Mammary epithelial cell (primary cell): ENCODE measurements around the gene SMARCD1.

ENCODE experiments used
- EZH2 ChIP-seq: IDR thresholded peaks from 2 replicates; pipeline ENCODE4 v1.6.1; 2012; ENCODE audit warnings: low read length, inconsistent platforms, borderline replicate concordance
- TF ChIP-seq, protein P1 (sequence below), 2 donors: IDR thresholded peaks in 1 of 2; conservative IDR thresholded peaks in 1 of 2; 2 replicates each; pipeline ENCODE4 v1.5.1; 2011 to 2012; ENCODE audit warnings: inconsistent platforms in 2 of 2, low read length in 2 of 2, mild to moderate bottlenecking in 2 of 2, control low read depth in 1 of 2, low read depth in 1 of 2; ENCODE audit not compliant: insufficient read depth in 1 of 2; ENCODE audit errors: extremely low read depth in 1 of 2

DNA sequence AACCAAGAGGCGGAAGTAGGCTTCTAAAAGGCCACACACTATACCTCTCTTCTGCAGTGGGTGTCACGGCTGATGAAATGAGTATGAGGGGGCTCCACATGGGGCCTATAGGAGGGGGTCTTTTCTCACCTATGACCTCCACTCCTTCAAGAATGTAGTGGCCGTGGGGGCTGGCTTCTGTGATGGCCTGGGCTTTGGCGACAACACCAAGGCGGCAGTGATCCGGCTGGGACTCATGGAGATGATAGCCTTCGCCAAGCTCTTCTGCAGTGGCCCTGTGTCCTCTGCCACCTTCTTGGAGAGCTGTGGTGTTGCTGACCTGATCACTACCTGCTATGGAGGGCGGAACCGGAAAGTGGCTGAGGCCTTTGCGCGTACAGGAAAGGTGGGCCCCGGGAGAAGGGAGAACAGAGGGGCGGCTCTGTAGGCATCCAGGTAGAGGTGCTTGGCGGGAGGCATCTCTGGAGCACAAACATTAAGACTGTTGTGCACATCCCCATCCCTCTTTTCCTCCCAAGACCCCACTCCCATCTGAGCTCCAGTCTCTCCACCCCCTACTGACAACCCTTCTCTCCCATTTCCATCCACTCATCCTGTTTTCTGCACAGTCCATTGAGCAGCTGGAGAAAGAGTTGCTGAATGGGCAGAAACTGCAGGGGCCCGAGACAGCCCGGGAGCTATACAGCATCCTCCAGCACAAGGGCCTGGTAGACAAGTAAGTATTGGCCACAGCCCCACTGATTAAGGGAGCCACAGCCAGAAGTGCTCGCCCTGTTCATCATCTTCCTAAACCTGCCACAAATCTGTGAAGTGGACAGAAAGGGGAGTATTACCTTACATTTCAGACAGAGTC is 22.5 kb downstream of the SMARCD1 start:
- TF ChIP-seq, protein P1, sequence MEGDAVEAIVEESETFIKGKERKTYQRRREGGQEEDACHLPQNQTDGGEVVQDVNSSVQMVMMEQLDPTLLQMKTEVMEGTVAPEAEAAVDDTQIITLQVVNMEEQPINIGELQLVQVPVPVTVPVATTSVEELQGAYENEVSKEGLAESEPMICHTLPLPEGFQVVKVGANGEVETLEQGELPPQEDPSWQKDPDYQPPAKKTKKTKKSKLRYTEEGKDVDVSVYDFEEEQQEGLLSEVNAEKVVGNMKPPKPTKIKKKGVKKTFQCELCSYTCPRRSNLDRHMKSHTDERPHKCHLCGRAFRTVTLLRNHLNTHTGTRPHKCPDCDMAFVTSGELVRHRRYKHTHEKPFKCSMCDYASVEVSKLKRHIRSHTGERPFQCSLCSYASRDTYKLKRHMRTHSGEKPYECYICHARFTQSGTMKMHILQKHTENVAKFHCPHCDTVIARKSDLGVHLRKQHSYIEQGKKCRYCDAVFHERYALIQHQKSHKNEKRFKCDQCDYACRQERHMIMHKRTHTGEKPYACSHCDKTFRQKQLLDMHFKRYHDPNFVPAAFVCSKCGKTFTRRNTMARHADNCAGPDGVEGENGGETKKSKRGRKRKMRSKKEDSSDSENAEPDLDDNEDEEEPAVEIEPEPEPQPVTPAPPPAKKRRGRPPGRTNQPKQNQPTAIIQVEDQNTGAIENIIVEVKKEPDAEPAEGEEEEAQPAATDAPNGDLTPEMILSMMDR (conservative IDR thresholded peaks at IDR 0.05 in 1 of 2, IDR thresholded peaks at IDR 0.05 in 1 of 2; ENCODE audit: extremely low read depth in 1 of 2, insufficient read depth in 1 of 2, low read depth in 1 of 2, low read length in 2 of 2), result no peak
- TF ChIP-seq EZH2, result no peak
